ENCODE results near the gene SPEG.

The SPEG gene

DNA sequence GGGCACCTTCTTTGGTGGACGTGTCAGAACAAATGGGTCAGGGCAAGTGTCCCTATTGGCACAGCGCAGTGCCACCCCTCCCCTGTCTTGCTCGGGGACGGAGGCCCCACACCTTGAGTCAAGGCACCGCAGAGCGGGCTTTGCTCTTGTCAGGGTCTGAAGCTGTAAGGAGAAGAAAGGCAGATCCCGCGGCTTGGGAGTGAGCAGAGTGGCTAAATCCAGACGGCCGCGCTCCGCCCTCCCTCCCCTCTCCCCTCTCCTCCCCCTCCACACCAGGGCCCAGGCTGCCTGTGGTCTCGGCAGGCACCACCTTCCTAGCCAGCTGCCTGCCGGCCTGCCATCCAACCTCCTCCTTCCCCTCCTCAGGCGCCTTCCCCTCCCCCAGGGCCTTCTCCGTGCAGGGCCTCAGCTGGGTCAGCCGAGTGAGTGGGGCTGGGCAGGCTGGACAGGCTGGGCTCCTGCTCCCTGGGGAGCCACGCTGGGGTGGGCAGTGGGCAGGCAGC is 25.8 kb downstream of the SPEG start:
- in situ Hi-C loops (cut with MboI; ENCODE audit: low sequenced_read_pairs), result no loop called here
- Histone ChIP-seq H3K4me1 (no peaks in the 10 kb centered on the region), H3K4me3 (no peak overlapping the region), H3K36me3 (replicated peaks) (no peaks in the 10 kb centered on the region), H3K27me3 (ENCODE audit: low read depth) (no peaks in the 10 kb centered on the region), H3K9me3 (no peaks in the 10 kb centered on the region)
- DNase-seq (ENCODE audit: low spot score in 2 of 2), result no peak

DNA sequence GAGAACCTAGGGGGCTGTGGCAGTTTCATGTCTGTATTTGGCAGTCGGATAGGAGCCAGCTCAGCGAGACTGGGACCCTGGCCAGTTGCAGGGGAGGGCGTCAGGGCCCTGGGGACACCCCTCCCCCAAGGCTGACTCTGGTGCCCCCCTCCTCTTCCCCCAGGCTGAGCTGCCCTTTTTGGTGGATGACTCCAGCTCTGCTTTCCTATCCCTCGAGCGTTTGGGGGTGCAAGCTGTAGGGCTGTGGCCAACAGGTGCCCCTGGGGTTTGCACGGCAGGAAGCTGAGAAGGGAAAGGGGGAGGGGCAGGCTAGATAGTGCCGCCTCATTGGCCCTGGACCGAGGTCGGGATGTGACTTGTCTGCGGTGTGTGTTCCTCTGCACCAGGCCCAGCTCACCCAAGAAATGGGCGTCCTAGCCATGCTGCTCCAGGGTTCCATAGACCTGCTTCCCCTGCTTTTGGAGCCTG is 26.4 kb downstream of the SPEG start:
- H3K4me3 ChIP-seq, result no peak overlapping the region
- in situ Hi-C loops (cut with MboI; ENCODE audit: low sequenced_read_pairs), result no loop called here
- H3K4me1 ChIP-seq, result no peaks in the 10 kb centered on the region

DNA sequence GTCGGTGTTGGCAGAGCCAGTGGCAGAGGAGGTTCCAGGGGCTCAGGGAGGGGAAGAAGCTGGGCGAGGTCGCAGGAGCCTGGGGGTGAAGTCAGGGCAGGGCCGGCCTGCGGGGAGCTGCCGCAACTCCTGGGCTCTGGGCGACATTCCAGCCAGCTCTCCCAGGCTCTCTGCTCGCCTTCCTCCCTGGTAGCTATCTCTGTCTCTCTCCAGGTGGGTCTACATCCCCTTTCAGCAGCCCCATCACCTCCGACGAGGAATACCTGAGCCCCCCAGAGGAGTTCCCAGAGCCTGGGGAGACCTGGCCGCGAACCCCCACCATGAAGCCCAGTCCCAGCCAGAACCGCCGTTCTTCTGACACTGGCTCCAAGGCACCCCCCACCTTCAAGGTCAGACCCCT is 27.0 kb downstream of the SPEG start:
- Histone ChIP-seq H3K4me1 (no peaks in the 10 kb centered on the region), H3K36me3 (replicated peaks) (no peaks in the 10 kb centered on the region), H3K27me3 (ENCODE audit: low read depth) (no peaks in the 10 kb centered on the region), H3K9me3 (no peaks in the 10 kb centered on the region), H3K4me3 (no peak overlapping the region)
- in situ Hi-C loops (cut with MboI; ENCODE audit: low sequenced_read_pairs), result no loop called here
- DNase-seq (ENCODE audit: low spot score in 2 of 2), result no peak

More for the DNA sequence above, 26.4 kb downstream of the SPEG start:
- Histone ChIP-seq H3K9me3 (no peaks in the 10 kb centered on the region), H3K27me3 (ENCODE audit: low read depth) (no peaks in the 10 kb centered on the region), H3K36me3 (replicated peaks) (no peaks in the 10 kb centered on the region)
- no peak for DNase-seq (ENCODE audit: low spot score in 2 of 2)

DNA sequence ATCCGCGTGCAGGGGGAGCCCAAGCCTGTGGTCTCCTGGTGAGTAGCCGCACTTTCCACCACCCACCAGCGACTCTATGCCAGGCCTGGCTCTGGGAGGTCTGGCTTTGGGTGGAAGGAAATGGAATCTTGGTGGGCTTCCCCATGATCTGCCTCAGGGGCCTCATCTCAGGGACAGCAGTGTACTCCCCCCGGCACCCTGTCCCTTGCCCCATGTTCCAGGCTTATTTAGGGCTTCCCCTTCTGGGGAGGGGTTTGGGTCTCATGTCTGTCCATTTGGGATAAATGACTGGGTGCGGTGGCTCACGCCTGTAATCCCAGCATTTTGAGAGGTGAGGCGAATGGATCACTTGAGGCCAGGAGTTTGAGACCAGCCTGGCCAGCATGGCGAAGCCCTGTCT is 27.7 kb downstream of the SPEG start:
- H3K36me3 ChIP-seq (replicated peaks), result no peaks in the 10 kb centered on the region
- H3K9me3 ChIP-seq, result no peaks in the 10 kb centered on the region
- H3K4me1 ChIP-seq, result no peaks in the 10 kb centered on the region
- H3K27me3 ChIP-seq (ENCODE audit: low read depth), result no peaks in the 10 kb centered on the region
- in situ Hi-C loops (cut with MboI; ENCODE audit: low sequenced_read_pairs), result no loop called here
- no peak for DNase-seq (ENCODE audit: low spot score in 2 of 2)
- no peak overlapping the region for H3K4me3 ChIP-seq

DNA sequence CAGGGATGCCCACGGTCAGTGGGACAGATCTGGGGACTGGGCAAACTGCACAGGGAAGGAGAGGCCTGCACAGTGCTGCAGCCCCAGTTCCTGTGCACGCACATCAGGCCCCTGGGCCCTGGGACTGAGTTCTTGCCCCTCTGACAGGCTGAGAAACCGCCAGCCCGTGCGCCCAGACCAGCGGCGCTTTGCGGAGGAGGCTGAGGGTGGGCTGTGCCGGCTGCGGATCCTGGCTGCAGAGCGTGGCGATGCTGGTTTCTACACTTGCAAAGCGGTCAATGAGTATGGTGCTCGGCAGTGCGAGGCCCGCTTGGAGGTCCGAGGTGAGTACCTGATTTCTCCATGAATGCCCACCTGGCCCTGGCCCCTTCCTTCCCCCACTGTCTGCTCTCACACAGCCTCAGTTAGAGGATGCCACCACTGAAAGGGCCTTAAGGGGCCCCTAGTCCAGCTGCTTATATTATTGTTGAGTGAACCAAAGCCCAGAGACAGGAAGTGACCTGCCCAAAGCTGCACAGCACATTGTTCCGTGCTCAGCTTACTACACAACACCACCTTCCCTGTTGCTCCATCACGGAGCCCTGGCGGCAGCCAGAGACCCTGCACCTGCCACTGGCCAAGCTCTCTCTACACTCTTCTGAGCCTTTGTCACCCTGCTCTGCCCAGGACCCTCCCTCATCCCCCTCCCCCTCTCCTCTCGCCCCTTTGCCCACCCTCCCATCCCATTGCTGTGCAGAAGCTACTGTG is 29.8 kb downstream of the SPEG start:
- no peaks in the 10 kb centered on the region for H3K36me3 ChIP-seq (replicated peaks)
- no peak for DNase-seq (ENCODE audit: low spot score in 2 of 2)
- H3K9me3 ChIP-seq, result no peaks in the 10 kb centered on the region
- no peak overlapping the region for H3K4me3 ChIP-seq
- H3K4me1 ChIP-seq, result no peaks in the 10 kb centered on the region
- H3K27me3 ChIP-seq (ENCODE audit: low read depth), result no peaks in the 10 kb centered on the region
- in situ Hi-C loops (cut with MboI; ENCODE audit: low sequenced_read_pairs), result no loop called here

DNA sequence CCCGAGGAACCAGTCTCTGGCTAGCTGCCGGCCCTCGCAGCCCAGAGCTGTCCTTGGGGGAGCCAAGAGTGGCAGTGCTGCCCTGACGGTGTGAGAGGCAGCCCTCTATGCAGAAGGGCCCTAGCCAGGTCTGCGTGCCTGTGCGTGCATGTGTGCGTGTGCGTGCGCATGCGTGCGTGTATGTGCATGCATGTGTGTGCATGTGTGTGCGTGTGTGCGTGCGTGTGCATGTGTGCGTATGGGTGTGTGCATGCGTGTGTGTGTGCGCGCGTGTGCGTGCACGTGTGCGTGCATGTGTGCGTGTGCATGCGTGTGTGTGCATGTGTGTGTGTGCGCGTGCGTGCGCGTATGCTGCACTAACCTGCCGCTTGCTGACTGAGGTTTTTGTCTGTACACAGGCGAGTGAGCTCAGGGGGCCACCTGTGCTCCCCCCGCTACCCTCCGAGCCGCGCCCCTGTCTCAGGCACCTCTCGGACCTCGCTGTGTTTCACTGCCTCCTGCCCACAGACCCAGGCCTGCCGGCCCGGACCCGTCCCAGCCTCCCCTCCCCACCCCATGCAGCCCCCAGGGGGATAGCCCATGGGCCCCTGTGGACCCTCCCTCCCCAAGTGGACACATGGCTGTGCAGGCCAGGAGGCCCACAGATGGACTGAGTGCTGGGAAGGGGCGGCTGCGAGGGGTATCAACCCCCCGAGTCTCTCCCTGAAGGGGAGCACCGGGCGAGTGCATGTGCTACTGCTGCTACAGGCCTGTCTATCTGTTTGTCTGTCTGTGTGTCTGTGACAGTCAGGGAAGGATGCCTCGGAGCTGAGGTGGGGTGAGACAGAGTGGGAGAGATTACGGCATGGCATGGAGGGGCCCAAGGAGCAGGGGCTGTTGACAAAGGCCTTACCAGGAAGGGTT is 31.3 kb downstream of the SPEG start:
- Histone ChIP-seq H3K9me3 (no peaks in the 10 kb centered on the region), H3K4me3 (no peak overlapping the region), H3K27me3 (ENCODE audit: low read depth) (no peaks in the 10 kb centered on the region), H3K36me3 (replicated peaks) (no peaks in the 10 kb centered on the region), H3K4me1 (no peaks in the 10 kb centered on the region)
- in situ Hi-C loops (cut with MboI; ENCODE audit: low sequenced_read_pairs), result no loop called here
- DNase-seq (ENCODE audit: low spot score in 2 of 2), result no peak

DNA sequence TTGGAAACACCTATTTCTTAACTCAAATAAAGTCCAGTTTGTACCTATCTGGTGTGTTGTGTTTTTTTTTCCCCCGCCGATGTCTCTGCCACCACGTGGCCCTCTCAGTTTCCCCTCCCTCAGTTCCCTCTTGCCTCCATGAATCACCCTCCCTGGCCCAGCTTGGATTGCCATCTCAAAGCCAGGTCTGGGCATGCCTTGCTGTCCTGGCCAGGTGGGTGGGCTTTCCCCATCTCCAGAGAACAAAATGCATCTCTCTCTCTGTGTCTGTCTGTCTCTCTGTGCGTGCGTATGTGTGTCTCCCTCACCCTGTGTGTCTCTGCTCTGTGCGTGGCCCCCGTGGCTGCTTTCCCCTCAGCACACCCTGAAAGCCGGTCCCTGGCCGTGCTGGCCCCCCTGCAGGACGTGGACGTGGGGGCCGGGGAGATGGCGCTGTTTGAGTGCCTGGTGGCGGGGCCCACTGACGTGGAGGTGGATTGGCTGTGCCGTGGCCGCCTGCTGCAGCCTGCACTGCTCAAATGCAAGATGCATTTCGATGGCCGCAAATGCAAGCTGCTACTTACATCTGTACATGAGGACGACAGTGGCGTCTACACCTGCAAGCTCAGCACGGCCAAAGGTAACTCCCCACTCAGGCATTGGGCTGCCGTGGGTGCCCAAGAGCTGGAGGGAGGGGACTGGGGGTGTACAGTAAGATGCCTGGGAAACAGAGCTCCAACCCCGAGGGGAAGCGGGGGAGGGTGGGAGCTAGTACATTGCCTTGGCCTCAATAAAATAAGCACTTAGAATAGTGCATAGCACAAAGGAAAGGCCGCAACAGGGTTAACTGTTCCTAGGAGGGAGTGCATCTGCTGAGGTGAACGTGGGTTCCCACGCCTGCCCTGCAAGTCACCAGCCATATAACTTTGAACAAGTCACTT is 32.4 kb downstream of the SPEG start:
- H3K9me3 ChIP-seq, result no peaks in the 10 kb centered on the region
- no peaks in the 10 kb centered on the region for H3K36me3 ChIP-seq (replicated peaks)
- no peaks in the 10 kb centered on the region for H3K27me3 ChIP-seq (ENCODE audit: low read depth)
- in situ Hi-C loops (cut with MboI; ENCODE audit: low sequenced_read_pairs), result no loop called here
- no peak for DNase-seq (ENCODE audit: low spot score in 2 of 2)
- no peak overlapping the region for H3K4me3 ChIP-seq
- H3K4me1 ChIP-seq, result no peaks in the 10 kb centered on the region

DNA sequence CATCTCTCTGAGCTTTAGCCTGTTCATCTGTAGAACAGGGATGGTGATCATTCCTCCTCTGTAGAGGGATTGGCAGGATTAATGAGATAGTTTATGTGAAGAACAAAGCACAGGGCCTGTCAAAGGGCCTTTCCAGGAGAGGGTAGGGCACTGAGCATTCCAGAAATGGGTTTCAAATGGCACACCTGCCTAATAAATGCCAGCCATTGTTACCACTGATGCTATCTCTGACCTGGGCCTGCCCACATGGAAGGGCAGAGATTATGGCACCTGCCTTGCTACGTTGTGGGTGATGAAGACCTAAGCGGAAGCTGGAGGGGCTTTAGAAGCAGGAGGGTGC is 33.1 kb downstream of the SPEG start:
- DNase-seq (ENCODE audit: low spot score in 2 of 2), result no peak
- Histone ChIP-seq H3K36me3 (replicated peaks) (no peaks in the 10 kb centered on the region), H3K9me3 (no peaks in the 10 kb centered on the region), H3K27me3 (ENCODE audit: low read depth) (no peaks in the 10 kb centered on the region), H3K4me1 (no peaks in the 10 kb centered on the region), H3K4me3 (no peak overlapping the region)
- in situ Hi-C loops (cut with MboI; ENCODE audit: low sequenced_read_pairs), result no loop called here

DNA sequence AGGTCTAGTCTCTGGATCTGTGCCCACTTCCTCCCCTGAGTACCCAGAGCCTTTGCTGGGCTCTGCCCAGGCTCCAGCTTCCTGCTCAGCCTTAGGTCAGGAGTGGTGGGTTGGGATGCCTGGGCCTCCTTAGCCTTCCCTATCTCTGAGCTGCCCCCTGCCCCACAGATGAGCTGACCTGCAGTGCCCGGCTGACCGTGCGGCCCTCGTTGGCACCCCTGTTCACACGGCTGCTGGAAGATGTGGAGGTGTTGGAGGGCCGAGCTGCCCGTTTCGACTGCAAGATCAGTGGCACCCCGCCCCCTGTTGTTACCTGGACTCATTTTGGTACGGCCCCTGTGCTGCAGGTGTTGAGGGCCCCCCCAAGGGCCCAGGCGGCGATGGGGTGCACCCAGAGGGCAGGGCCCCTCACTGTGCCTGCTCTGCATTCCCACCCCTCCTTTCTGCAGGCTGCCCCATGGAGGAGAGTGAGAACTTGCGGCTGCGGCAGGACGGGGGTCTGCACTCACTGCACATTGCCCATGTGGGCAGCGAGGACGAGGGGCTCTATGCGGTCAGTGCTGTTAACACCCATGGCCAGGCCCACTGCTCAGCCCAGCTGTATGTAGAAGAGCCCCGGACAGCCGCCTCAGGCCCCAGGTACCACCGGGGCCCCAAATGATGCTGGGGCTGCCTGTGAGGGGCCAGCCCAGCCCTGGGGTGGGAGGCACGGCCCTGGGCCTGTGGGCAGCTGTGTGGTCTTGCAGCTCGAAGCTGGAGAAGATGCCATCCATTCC is 34.0 kb downstream of the SPEG start:
- in situ Hi-C loops (cut with MboI; ENCODE audit: low sequenced_read_pairs), result no loop called here
- Histone ChIP-seq H3K36me3 (replicated peaks) (no peaks in the 10 kb centered on the region), H3K4me1 (no peaks in the 10 kb centered on the region), H3K9me3 (no peaks in the 10 kb centered on the region), H3K4me3 (no peak overlapping the region), H3K27me3 (ENCODE audit: low read depth) (no peaks in the 10 kb centered on the region)
- DNase-seq (ENCODE audit: low spot score in 2 of 2), result no peak

DNA sequence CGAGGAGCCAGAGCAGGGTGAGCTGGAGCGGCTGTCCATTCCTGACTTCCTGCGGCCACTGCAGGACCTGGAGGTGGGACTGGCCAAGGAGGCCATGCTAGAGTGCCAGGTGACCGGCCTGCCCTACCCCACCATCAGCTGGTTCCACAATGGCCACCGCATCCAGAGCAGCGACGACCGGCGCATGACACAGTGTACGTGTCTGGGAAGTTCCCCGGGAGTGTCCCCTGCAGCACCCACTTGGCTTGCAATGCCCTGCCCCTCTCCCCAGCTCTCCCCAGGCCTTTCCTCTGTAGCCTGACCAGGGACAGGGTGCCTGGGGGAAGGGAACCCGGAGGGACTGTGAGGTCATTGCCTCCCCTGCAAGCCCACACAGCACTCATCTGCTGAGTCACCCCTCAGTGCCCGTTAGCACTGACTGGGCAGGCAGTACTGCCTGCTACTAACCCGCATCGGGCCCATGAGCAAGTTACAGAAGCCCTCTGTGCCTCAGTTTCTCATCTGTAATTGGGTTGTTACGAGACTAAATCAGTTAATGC is 34.6 kb downstream of the SPEG start:
- Histone ChIP-seq H3K4me3 (no peak overlapping the region), H3K9me3 (no peaks in the 10 kb centered on the region), H3K4me1 (no peaks in the 10 kb centered on the region), H3K36me3 (replicated peaks) (no peaks in the 10 kb centered on the region), H3K27me3 (ENCODE audit: low read depth) (no peaks in the 10 kb centered on the region)
- in situ Hi-C loops (cut with MboI; ENCODE audit: low sequenced_read_pairs), result no loop called here
- no peak for DNase-seq (ENCODE audit: low spot score in 2 of 2)

DNA sequence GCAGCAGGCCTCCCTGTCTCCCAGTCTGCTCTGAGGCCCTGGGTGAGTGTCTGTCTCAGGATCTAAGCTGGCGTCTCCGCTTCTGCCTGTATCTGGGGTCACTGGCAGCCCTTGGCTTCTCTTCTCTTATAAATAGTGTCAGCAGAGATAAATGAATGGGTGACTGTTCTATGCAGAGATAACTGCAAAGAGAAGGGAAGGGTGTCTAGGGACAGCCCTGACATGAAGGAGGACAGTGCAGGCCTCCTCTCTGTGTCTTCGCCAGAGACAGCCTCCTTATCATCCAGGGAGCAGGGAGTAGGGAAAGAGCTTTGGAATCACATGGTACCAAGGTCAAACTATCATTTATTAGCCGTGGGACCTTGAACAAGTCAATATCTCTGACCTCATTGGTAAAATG is 35.8 kb downstream of the SPEG start:
- Histone ChIP-seq H3K27me3 (ENCODE audit: low read depth) (no peaks in the 10 kb centered on the region), H3K9me3 (no peaks in the 10 kb centered on the region), H3K4me3 (no peak overlapping the region), H3K4me1 (no peaks in the 10 kb centered on the region), H3K36me3 (replicated peaks) (no peaks in the 10 kb centered on the region)
- no peak for DNase-seq (ENCODE audit: low spot score in 2 of 2)
- in situ Hi-C loops (cut with MboI; ENCODE audit: low sequenced_read_pairs), result loop anchor here (5.0 kb wide), 1 partner anchor 57 kb away; no protein-coding TSS in a partner anchor

DNA sequence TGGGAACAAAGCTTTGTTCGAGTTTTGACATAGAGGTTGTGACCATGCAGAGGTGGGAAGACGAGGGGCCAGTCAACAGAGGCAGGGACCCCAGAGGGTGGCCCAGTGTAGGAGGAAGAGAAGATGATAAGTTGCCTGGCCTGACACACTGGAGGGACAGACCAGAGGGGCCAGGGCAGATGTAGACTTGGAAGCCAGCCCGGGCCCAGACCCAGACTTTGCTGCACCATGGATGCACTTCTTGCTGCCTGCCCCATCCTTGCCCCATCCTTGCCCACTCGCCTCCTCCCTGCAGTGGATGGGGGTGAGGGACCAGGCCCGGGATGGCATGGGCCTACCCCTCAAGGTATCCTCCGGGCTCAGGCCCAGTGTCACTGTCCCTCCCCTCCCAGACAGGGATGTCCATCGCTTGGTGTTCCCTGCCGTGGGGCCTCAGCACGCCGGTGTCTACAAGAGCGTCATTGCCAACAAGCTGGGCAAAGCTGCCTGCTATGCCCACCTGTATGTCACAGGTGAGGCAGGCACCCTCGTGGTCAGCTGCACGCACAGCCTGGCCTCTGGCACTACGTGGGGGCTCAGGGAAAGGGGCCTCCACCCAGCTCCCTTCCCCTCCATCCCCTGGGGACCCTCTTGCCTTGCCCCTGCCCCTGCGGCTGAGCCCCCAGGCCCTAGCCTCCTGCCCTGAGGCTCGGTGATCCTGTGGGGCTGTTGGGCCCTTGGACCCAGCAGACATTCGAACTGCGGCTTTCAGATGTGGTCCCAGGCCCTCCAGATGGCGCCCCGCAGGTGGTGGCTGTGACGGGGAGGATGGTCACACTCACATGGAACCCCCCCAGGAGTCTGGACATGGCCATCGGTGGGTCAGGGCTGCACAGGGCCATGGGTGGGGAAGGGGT is 37.1 kb downstream of the SPEG start:
- Histone ChIP-seq H3K27me3 (ENCODE audit: low read depth) (no peaks in the 10 kb centered on the region), H3K36me3 (replicated peaks) (no peaks in the 10 kb centered on the region), H3K9me3 (no peaks in the 10 kb centered on the region), H3K4me1 (no peaks in the 10 kb centered on the region), H3K4me3 (no peak overlapping the region)
- in situ Hi-C loops (cut with MboI; ENCODE audit: low sequenced_read_pairs), result loop anchor here (5.0 kb wide), 1 partner anchor 56 kb away; no protein-coding TSS in a partner anchor
- no peak for DNase-seq (ENCODE audit: low spot score in 2 of 2)

All from HAP-1 (cell line).